Measurements from ENCODE around the gene CADM2.

The CADM2 gene

GRCh38 chr3:85627932-85628331, 669.1 kb downstream of the CADM2 start:
- FAIRE-seq = no peak
- DNase-seq (ENCODE audit: insufficient read length, low spot score) = no peak
- no peak for TF ChIP-seq CTCF (IDR thresholded peaks at IDR 0.05; ENCODE audit: insufficient read depth, missing control alignments)

GRCh38 chr3:85631070-85631469, 672.3 kb downstream of the CADM2 start:
- DNase-seq (ENCODE audit: insufficient read length, low spot score) = no peak
- FAIRE-seq = no peak
- no peak for TF ChIP-seq CTCF (IDR thresholded peaks at IDR 0.05; ENCODE audit: insufficient read depth, missing control alignments)

GRCh38 chr3:85632921-85633320, 674.1 kb downstream of the CADM2 start:
- no peak for FAIRE-seq
- no peak for TF ChIP-seq CTCF (IDR thresholded peaks at IDR 0.05; ENCODE audit: insufficient read depth, missing control alignments)
- DNase-seq (ENCODE audit: insufficient read length, low spot score) = no peak

- FAIRE-seq (no peak), DNase-seq (ENCODE audit: insufficient read length, low spot score) (no peak)
- no peak for TF ChIP-seq CTCF (IDR thresholded peaks at IDR 0.05; ENCODE audit: insufficient read depth, missing control alignments)
These were observed 693.6 kb downstream of the CADM2 start for GRCh38 chr3:85652360-85652759.

GRCh38 chr3:85660451-85660850, 701.7 kb downstream of the CADM2 start:
- TF ChIP-seq CTCF (IDR thresholded peaks at IDR 0.05; ENCODE audit: insufficient read depth, missing control alignments) = no peak
- no peak for DNase-seq (ENCODE audit: insufficient read length, low spot score)

GRCh38 chr3:85662462-85662861, 703.7 kb downstream of the CADM2 start:
- FAIRE-seq = no peak
- no peak for TF ChIP-seq CTCF (IDR thresholded peaks at IDR 0.05; ENCODE audit: insufficient read depth, missing control alignments)

More at GRCh38 chr3:85660451-85660850, 701.7 kb downstream of the CADM2 start:
- FAIRE-seq = no peak

GRCh38 chr3:85667744-85668143, 709.0 kb downstream of the CADM2 start:
- FAIRE-seq = no peak
- DNase-seq (ENCODE audit: insufficient read length, low spot score) = no peak
- TF ChIP-seq CTCF (IDR thresholded peaks at IDR 0.05; ENCODE audit: insufficient read depth, missing control alignments) = no peak

More at GRCh38 chr3:85662462-85662861, 703.7 kb downstream of the CADM2 start:
- DNase-seq (ENCODE audit: insufficient read length, low spot score) = no peak
